Measurements from ENCODE around the gene GAB1. TPM values are rescaled to one million over a fixed set of nuclear protein-coding genes. Genes with fewer than 3 reads are reported as not detected.
"Not testable (repeated sequence)": the region's sequence is repeated elsewhere in the genome, so short reads cannot be mapped to it uniquely, and the experiment has no call there.

The GAB1 gene
- total RNA-seq, 2 donors from 2014 or later, result 3.2 TPM; not detected in 1

DNA sequence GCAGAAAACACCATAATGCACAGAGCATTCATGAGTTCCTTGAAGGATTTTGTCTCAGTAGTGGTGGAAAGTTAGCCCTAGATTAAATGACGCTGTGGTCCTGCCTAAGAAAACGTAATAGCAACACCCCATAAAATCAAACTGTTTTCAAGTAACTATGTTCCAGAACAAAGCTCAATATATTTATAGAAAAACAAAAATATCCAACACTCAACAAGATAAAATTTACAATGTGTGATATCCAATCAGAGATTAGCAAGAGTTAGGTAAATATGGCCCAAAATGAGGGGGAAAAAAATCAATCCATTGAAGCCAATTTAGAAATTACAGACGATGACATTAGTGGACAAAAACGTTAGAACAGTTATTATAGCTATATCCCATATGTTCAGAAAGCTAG is 9.9 kb upstream of the GAB1 start:
- H3K27ac Mint-ChIP-seq, result no peak overlapping the region

DNA sequence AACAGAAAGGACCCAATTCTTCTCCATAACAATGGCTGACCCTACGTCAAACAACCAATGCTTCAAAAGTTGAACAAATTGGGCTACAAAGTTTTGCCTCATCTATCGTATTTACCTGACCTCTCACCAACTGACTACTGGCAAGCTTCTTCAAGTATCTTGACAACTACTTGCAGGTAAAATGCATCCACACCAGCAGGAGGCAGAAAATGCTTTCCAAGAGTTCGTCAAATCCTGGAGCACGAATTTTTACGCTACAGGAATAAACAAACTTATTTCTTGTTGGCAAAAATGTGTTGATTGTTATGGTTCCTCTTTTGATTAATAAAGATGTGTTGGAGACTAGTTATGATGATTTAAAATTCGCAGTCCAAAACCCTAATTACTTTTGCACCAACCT is 6.7 kb upstream of the GAB1 start:
- no peak overlapping the region for H3K27ac Mint-ChIP-seq
- ATAC-seq (no peak), DNase-seq (ENCODE audit: low spot score in 2 of 2) (no peak)
- H3K9me3 Mint-ChIP-seq, result no peaks in the 10 kb centered on the region
- H3K36me3 Mint-ChIP-seq, result peaks cover 0 to 9% of the 10 kb centered on the region in 2 donors

More for the DNA sequence above, 9.9 kb upstream of the GAB1 start:
- Mint-ChIP-seq H3K36me3 (no peaks in the 10 kb centered on the region), H3K9me3 (no peaks in the 10 kb centered on the region)
- DNase-seq (ENCODE audit: low spot score in 2 of 2), result no peak
- no peak for ATAC-seq

DNA sequence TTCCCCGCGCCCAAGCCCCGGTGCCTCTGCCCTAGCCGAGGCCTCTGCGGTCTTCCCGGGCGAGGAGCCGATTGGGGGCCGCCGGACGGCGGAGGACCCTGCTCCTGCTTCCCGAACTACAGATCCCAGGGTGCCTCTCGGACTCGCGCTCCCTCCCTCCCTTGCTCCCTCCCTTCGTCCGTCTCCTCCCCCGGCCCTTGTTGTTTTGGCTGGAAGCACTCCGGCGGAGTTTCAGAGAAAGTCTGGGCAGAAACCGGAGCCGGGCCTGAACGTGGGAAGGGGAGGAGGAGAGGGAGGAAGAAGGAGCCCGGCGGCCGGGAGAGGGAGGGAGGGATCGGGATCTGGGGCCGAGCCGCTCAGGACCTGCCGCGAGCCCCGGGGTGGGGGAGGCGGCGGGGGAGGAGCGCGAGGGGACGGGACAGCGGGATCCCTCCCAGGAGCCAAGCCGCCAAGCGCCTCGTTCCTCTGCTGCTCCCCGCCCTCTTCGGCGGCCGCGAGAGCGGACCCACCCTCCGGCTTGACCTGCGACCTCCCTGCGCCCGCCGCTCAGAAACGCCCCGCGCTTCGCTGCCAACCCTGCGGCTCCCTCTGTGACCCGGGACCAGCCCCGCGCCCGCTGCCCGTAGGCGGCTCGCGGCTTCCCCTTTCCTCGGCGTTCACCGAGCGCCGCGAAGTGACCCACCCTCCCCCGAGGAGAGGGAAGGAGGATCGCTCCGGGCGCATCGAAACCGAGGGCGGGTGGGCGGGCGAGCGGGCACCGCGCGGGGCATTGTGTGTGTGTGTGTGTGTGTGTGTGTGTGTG is 496 bp upstream of the GAB1 start:
- H3K36me3 Mint-ChIP-seq, result peaks cover 0 to 18% of the 10 kb centered on the region in 2 donors
- peak in 1 of 2 donors; percentile 34 for DNase-seq (ENCODE audit: low spot score in 2 of 2)
- no peaks in the 10 kb centered on the region for H3K9me3 Mint-ChIP-seq
- no peak overlapping the region for H3K27ac Mint-ChIP-seq
- ATAC-seq, result peak; percentile 48 to 56

DNA sequence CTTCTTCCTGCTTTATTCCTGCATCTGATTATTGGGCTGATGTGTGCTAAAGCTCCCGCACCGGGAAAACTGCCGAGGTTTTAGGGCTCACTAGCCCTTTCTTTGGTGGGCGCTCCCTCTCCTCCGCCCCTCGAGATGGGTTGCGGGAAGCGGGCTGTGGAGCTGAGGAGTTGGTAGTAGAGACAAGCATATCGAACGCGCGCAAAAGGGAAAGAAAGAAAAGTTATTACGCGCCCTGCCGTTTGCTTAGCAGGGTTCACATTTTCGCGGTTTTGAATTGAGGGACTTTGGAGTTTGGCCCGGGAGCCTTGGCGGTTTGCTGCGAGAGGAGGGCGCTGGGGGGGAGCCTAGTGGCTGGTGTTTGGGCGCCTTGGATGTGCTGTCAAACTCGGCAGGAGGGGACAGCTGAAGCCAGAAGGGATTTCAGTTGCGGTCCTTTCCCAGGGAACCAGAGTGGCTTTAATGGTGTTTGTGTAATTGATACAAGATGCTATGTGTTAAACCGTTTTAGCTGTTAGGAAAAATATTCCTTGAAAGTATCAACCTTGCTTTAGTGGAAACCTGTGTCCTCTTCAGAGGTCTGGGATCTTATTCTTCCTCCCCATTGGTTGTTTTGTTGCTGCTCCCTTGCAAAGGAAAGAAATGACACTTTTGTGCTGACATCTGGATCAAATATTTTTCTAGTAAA is 1.1 kb downstream of the GAB1 start:
- no peak overlapping the region for H3K27ac Mint-ChIP-seq
- peak in 1 of 2 donors; percentile 7 for DNase-seq (ENCODE audit: low spot score in 2 of 2)
- no peaks in the 10 kb centered on the region for H3K9me3 Mint-ChIP-seq
- H3K36me3 Mint-ChIP-seq, result peaks cover 0 to 18% of the 10 kb centered on the region in 2 donors
- no peak for ATAC-seq

DNA sequence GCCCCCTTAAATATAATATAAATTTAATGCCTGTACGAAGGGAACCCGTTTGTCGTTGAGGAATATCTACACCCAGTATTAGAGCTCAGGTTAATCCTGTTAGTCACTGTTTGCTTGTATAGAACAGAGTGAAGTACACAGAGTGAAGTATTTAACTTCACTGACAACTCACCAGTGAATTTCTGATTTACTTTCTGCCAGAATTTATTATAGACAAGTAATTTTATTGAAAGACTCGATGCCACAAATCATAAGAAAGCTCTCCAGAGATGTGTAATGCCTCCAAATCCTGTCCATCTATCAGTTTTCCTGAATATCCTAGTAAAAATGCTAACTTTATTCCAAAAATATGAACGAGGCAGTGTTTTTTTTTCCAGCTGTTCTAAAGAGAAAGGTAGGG is 1.6 kb downstream of the GAB1 start:
- DNase-seq (ENCODE audit: low spot score in 2 of 2) (no peak), ATAC-seq (no peak)
- H3K36me3 Mint-ChIP-seq, result peaks cover 0 to 18% of the 10 kb centered on the region in 2 donors

DNA sequence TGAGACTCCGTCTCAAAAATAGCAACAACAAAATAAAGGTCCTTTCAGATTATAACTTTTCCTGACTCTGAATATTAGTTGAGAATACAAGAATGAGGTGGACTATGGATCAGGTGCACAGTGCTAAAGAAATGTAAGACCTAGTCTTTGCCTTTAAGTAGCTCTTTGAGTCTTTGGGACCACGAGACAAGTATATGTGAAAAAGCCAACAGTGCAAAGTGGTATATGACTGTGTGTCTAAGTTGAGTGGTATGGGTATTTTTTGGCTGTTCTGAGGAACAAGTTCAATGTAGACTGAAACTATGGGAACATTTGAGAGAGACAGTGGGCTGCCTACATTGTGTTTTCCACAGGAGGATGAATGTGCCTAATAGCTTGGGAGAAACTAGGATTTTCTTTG is 2.8 kb downstream of the GAB1 start:
- no peak for DNase-seq (ENCODE audit: low spot score in 2 of 2)
- Mint-ChIP-seq H3K36me3 (peaks cover 0 to 14% of the 10 kb centered on the region in 2 donors), H3K9me3 (no peaks in the 10 kb centered on the region), H3K27ac (no peak overlapping the region)
- ATAC-seq, result no peak

More for the DNA sequence above, 1.6 kb downstream of the GAB1 start:
- Mint-ChIP-seq H3K27ac (no peak overlapping the region), H3K9me3 (no peaks in the 10 kb centered on the region)

DNA sequence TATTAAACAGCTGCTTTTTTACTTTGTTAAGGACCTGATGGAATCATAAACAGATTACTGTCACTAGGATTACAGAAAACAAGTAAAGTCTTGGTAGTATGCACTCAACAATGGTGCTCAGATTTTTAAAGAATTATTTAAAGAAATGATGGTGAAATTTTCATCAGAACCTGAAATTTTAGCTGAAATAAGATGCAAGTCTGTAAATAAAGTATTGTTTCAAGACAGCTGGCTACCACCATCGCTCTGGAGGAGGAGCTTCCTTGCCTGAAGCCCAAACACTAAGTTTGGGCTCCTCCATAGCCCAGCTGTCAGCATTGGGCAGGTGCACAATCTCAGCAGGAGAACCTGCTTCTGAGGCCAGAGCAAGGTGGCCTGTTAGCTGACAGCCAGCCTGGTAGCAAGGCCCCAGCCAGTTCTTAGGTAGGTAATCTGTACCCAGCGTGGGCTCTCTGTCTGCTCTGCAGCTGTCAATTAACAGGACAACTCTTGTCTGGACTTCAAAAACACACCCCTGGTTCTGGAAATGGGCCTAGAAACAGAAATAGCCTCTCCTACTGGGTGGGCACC is 4.6 kb downstream of the GAB1 start:
- H3K9me3 Mint-ChIP-seq, result no peaks in the 10 kb centered on the region
- H3K36me3 Mint-ChIP-seq, result peaks cover 0 to 5% of the 10 kb centered on the region in 2 donors
- DNase-seq (ENCODE audit: low spot score in 2 of 2), result no peak
- H3K27ac Mint-ChIP-seq, result no peak overlapping the region
- no peak for ATAC-seq

DNA sequence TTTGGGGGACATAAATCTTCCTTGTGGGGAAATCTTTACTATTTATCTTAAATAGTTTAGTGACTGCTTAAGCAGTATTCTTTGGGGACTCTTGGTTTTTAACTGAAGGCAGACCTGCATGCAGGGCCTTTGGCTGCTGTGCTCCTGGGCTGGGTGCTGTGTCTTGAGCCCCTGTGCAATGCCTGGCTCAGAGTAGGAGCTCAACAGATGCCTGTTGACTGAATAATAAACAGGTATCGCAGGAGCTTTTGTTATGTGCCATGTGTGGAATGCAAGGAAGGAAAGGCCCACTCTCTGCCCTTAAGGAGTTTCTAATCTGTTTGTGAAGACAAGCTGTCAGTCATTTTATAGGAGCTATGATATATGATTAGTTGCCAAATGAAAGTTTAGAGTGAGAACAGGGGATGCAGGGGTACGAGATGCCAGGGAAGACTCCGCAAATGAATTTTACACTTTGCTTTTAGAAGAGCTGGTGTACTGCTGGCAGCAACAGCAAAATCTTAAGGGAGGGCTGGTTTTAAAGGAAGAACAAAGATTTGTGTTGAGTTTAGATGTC is 6.7 kb downstream of the GAB1 start:
- Mint-ChIP-seq H3K36me3 (no peaks in the 10 kb centered on the region), H3K27ac (no peak overlapping the region), H3K9me3 (no peaks in the 10 kb centered on the region)
- no peak for ATAC-seq
- DNase-seq (ENCODE audit: low spot score in 2 of 2), result no peak

DNA sequence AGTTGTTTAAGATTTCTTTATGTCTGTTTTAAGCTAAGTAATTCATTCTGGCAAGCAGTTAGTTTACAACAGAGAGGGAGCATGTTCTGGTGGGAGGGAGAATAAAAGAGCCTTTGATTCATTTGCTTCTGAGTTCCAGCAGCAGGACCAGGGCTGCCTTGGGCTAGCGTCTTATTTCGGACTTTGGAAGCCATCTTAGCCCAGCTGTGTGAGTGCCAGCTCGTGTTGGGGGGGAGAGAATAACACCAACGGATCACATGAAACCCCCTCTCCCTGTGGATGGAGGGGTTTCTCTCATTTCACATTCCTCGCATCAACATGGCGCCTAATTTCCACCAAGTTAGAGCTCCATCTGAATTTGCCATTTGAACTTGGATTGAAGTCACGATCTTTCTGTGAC is 7.4 kb downstream of the GAB1 start:
- no peak for DNase-seq (ENCODE audit: low spot score in 2 of 2)
- H3K27ac Mint-ChIP-seq, result no peak overlapping the region
- ATAC-seq, result no peak
- no peaks in the 10 kb centered on the region for H3K9me3 Mint-ChIP-seq
- no peaks in the 10 kb centered on the region for H3K36me3 Mint-ChIP-seq

DNA sequence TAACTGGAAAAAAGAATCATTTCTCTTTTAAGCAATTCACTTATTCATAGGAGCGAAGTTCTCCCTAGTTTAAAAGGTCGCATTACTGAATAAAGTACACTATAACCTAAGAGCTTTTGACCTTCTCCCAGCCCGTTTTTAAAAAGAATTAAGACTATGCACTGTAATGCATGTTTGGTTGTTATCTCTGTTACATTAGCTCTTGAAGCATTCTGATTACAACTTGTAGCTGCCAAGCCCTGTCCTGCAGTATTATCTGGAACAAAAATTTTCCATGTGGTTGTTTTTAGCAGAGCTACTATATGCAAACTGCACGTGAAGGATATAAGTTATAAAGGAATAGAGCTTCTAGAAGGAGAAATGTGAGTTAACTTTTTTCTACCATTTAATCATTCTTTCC is 8.1 kb downstream of the GAB1 start:
- ATAC-seq, result no peak
- no peak overlapping the region for H3K27ac Mint-ChIP-seq
- no peaks in the 10 kb centered on the region for H3K9me3 Mint-ChIP-seq
- H3K36me3 Mint-ChIP-seq, result no peaks in the 10 kb centered on the region
- DNase-seq (ENCODE audit: low spot score in 2 of 2), result no peak

DNA sequence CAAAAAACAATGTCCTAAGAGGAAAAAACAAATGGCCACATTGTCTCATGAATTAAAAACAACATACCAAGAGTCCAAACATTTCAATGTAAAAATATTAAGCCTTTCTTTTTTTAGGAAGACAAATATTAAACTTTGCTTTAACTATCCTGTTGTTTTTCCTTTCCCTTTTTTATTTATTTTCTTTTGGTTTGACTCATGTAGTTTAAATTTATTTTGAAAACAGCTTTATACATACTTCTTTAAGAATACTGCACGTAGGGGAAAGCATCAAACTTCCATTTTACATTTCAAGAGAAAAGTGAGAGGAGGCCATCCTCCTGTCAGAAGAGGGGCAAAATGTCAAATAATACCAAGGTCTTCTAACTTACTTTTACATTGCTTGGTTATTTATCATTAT is 8.7 kb downstream of the GAB1 start:
- ATAC-seq, result no peak
- DNase-seq (ENCODE audit: low spot score in 2 of 2), result no peak
- no peaks in the 10 kb centered on the region for H3K9me3 Mint-ChIP-seq
- no peak overlapping the region for H3K27ac Mint-ChIP-seq
- no peaks in the 10 kb centered on the region for H3K36me3 Mint-ChIP-seq

DNA sequence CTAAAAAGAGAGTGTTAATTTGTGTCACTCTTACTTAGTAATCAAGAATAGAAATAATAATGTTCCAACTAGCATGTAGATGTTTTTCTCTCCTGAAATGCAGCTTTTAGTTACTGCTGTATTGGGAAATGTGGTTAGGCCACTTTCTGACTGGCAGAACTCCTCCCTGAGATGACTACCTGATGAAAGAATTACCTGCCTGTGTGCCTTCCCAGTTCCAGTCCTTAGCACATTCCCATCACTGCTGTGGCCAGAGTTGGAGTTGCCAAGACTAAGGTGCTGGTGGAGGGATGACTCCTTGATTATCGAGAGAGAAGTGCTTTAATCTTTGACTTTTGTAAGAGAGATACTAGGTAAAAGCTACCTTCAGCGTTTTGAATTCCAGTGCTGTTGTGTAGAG is 9.5 kb downstream of the GAB1 start:
- DNase-seq (ENCODE audit: low spot score in 2 of 2) (no peak), ATAC-seq (no peak)
- Mint-ChIP-seq H3K9me3 (no peaks in the 10 kb centered on the region), H3K27ac (no peak overlapping the region), H3K36me3 (no peaks in the 10 kb centered on the region)

DNA sequence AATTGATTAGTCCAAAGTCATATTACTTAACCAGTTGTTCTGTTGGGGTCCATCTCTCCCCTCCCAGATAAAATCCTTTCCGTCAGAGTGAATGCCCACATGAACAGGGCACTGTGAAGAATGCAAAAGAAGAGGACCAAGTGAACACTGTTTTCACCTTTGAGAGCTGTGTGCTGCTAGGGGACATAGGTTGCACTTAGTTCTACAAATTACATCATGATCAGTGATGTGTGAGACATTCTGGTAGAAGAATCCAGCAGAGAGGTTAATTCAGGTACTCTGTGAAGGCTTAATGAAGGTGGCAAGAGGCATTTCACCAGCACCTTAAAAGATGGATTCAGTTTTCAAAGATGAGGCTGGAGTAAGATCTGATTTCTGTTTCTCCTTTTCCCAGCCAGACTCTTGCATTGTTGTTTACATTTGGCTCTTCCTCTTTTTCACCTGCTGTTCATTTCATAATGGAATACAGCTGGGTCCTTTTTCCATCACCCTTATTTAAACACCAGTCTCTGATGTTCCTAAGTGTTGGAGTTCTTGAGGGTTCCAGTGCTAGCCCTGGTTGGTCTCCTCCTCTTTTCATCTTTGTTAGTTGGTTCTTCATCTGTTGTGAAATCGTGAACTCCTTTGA is 10.9 kb downstream of the GAB1 start:
- Mint-ChIP-seq H3K27ac (no peak overlapping the region), H3K36me3 (no peaks in the 10 kb centered on the region), H3K9me3 (no peaks in the 10 kb centered on the region)
- ATAC-seq, result no peak
- DNase-seq (ENCODE audit: low spot score in 2 of 2), result no peak

DNA sequence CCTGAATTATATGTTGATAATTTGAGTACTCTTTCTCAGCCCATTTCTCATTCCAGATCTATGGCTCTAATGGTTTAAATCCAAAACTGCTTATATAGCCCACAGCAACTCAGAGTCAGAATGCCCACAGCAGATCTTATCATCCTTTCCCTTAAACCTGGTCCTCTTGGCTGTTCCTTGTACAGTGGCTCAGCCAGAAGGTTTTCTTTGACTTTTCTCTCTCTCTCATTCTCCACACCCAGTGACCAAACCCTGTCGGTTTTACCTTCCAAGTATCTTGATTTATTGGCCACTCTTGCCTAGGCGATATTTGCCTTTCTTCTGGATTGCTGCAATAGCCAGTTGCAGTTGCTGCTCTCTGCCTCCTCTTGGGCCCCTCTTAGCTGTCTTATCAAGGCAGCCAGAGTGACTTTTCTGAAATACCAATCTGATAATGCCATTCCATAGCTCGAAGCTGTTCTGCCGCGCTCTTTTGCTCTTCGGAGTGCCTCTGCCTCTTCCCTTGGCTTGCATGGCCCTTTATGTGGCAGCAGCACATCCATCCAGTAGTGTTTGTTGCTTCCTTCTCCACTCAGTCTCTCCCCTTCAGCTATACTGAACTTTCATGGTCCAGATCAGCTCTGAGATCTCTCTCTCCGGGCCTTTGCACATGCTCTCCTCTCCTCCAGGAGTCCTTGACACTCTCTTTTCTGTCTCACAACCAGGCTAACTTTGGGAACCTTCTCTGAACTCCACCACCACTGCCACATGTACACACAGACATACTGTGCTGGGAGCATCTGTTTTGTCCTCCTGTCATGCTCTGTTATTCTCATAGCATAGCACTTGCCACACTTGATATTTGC is 11.8 kb downstream of the GAB1 start:
- Mint-ChIP-seq H3K9me3 (no peaks in the 10 kb centered on the region), H3K27ac (no peak overlapping the region), H3K36me3 (no peaks in the 10 kb centered on the region)
- DNase-seq (ENCODE audit: low spot score in 2 of 2), result no peak
- ATAC-seq, result no peak

DNA sequence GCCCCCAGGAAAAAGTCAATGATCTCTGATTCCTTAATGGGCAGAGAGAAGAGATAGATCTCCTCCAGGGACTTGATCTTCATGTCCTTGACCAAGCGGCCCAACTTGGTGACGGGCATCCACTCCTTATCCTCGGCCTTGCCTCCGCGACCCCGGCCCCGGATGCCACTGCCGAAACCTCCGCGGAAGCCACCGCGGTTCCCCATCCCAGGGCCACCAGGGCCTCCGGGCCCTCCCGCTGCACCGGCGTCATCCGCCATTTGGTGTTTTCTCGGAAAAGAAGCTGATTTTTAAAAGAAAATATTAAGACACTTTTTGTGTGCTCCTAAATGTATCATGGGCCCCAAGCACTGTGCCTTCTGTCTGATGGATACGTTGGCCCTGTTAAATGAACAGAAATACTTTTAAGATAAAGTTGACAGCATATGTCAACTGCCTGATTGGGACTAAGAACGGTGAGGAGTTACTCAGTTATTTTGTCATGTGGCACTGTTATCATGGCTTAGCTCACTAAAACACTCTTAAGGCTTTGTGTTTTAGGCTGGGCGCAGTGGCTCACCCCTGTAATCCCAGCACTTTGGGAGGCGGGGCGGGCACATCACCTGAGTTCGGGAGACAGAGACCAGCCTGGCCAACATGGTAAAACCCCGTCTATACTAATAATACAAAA is 13.3 kb downstream of the GAB1 start:
- not testable (repeated sequence) for H3K36me3 Mint-ChIP-seq; H3K27ac Mint-ChIP-seq; H3K9me3 Mint-ChIP-seq; ATAC-seq; DNase-seq (ENCODE audit: low spot score in 2 of 2)

Measured in activated naive CD4-positive, alpha-beta T cell treated with anti-CD3 and anti-CD28 coated beads, Interleukin-2, amount 50 U/mL, for 72 hours (primary cell).